A549 (cell line): Measurements from ENCODE around the gene GPANK1. TPM values are rescaled to one million over a fixed set of nuclear protein-coding genes. Genes with fewer than 3 reads are reported as not detected.

ENCODE experiments used
- ATAC-seq, 2 experiments: fragments of 200-7000 bp in 1 of 2; fragments of >200 bp in 1 of 2; cut with Nextera tagmentation in 1 of 2; cut with Tn5 transposase in 1 of 2; 3 replicates each; pipeline versions ENCODE4 v1.8.0 to v1.9.1; 2018 to 2020; ENCODE audit warnings: mild to moderate bottlenecking in 1 of 2, moderate library complexity in 1 of 2
- CTCF ChIA-PET: fragments of 300-600 bp; sonication (Branson Sonifier 250); formaldehyde crosslinking; extraction: SDS; loops from one replicate; lab custom pipeline; 2021; ENCODE audit warnings: antibody characterized with exemption, inconsistent platforms; lab: Yijun Ruan, JAX
- POLR2A ChIA-PET: fragments of 350-600 bp; formaldehyde crosslinking; extraction: SDS; loops from one replicate; lab custom pipeline; 2021; ENCODE audit warnings: antibody characterized with exemption, inconsistent platforms; lab: Yijun Ruan, JAX
- DNase-seq, 2 experiments: peaks; one replicate each; pipeline versions ENCODE4 v3.0.0 to v3.0.0-alpha.2; 2011 to 2016; ENCODE audit warnings: low read depth in 1 of 2, low spot score in 1 of 2
- FAIRE-seq: peaks from 2 replicates; lab custom pipeline; 2011; peaks lifted over from hg19 to GRCh38; lab: Jason Lieb, UNC
- H3K27ac ChIP-seq, 2 experiments: fragments of >200 bp; sonication (Bioruptor Twin); formaldehyde crosslinking; 3 replicates each; pipeline ENCODE4 v1.5.1; 2016 to 2017
- H3K4me1 ChIP-seq: fragments of >200 bp; sonication (Bioruptor Twin); formaldehyde crosslinking; 3 replicates; pipeline ENCODE4 v1.6.1; 2016
- H3K4me2 ChIP-seq: fragments of >200 bp; sonication (Bioruptor Twin); formaldehyde crosslinking; 3 replicates; pipeline ENCODE4 v1.6.1; 2016
- H3K4me3 ChIP-seq: fragments of >200 bp; sonication (Bioruptor Twin); formaldehyde crosslinking; 3 replicates; pipeline ENCODE4 v1.5.1; 2016
- H3K9me3 ChIP-seq: fragments of >200 bp; sonication (Bioruptor Twin); formaldehyde crosslinking; 3 replicates; pipeline ENCODE4 v1.6.1; 2016
- ATOH8 ChIP-seq: fragments of 250-450 bp; sonication (Bioruptor Pico); IDR thresholded peaks from 2 replicates; pipeline ENCODE4 v1.5.0; 2020; ENCODE audit warnings: low read depth, mild to moderate bottlenecking, moderate library complexity
- BCL3 ChIP-seq: fragments of >200 bp; sonication (Bioruptor Twin); formaldehyde crosslinking; IDR thresholded peaks from 3 replicates; pipeline ENCODE4 v1.6.1; 2016
- BHLHE40 ChIP-seq: IDR thresholded peaks from 2 replicates; pipeline ENCODE4 v1.6.1; 2012; ENCODE audit warnings: low read depth, low read length, inconsistent platforms
- CBX2 ChIP-seq: fragments of 200-600 bp; sonication (generic); IDR thresholded peaks from 2 replicates; pipeline ENCODE4 v1.6.1; 2016; ENCODE audit warnings: low read depth, mild to moderate bottlenecking, borderline replicate concordance
- CBX8 ChIP-seq: fragments of 200-600 bp; sonication (generic); IDR thresholded peaks from 2 replicates; pipeline ENCODE4 v1.6.1; 2016
- CEBPB ChIP-seq, 2 experiments: fragments of >200 bp in 1 of 2; sonication (Bioruptor Twin) in 1 of 2; formaldehyde crosslinking in 1 of 2; IDR thresholded peaks; 2 replicates each; pipeline ENCODE4 v1.6.1; 2012 to 2016
- CHD2 ChIP-seq: fragments of 150-350 bp; IDR thresholded peaks from 2 replicates; pipeline ENCODE4 v1.6.1; 2014; ENCODE audit warnings: low read length; ENCODE audit not compliant: partially characterized antibody
- CTCF ChIP-seq: fragments of >200 bp; sonication (Bioruptor Twin); formaldehyde crosslinking; IDR thresholded peaks from 3 replicates; pipeline ENCODE4 v1.5.1; 2016
- EP300 ChIP-seq, 2 experiments: fragments of >200 bp; sonication (Bioruptor Twin); formaldehyde crosslinking; IDR thresholded peaks; 2 replicates in 1 of 2; 3 replicates in 1 of 2; pipeline ENCODE4 v1.6.1; 2016 to 2017
- ESRRA ChIP-seq: fragments of 150-350 bp; IDR thresholded peaks from 2 replicates; pipeline ENCODE4 v1.6.1; 2014; ENCODE audit warnings: mild to moderate bottlenecking, low read length, borderline replicate concordance
- FOSL2 ChIP-seq, 2 experiments: fragments of 450-650 bp in 1 of 2; fragments of >200 bp in 1 of 2; sonication (Bioruptor Twin) in 1 of 2; formaldehyde crosslinking; IDR thresholded peaks; 2 replicates each; pipeline versions ENCODE4 v1.5.0 to v1.6.1; 2016 to 2020; ENCODE audit warnings: mild to moderate bottlenecking in 1 of 2, moderate library complexity in 1 of 2
- GATA3 ChIP-seq: IDR thresholded peaks from 2 replicates; pipeline ENCODE4 v1.6.1; 2012; ENCODE audit warnings: borderline replicate concordance
- HOXB13 ChIP-seq: fragments of 250-450 bp; sonication (Bioruptor Pico); IDR thresholded peaks from 2 replicates; pipeline ENCODE4 v1.5.0; 2020; ENCODE audit warnings: low read depth, mild to moderate bottlenecking, moderate library complexity
- JUN ChIP-seq, 2 experiments: fragments of >200 bp; sonication (Bioruptor Twin); formaldehyde crosslinking; IDR thresholded peaks; 2 replicates in 1 of 2; 3 replicates in 1 of 2; pipeline ENCODE4 v1.6.1; 2016 to 2017
- KDM5A ChIP-seq: fragments of 200-600 bp; sonication (generic); IDR thresholded peaks from 2 replicates; pipeline ENCODE4 v1.6.1; 2016; ENCODE audit warnings: antibody characterized with exemption, mild to moderate bottlenecking
- MAFK ChIP-seq: fragments of 450-650 bp; IDR thresholded peaks from 2 replicates; pipeline ENCODE4 v1.6.1; 2014; ENCODE audit not compliant: partially characterized antibody
- MAX ChIP-seq: IDR thresholded peaks from 2 replicates; pipeline ENCODE4 v1.6.1; 2012
- NFE2L2 ChIP-seq: fragments of 150-350 bp; conservative IDR thresholded peaks from 2 replicates; pipeline ENCODE4 v1.6.1; 2014; ENCODE audit warnings: low read length
- NR3C1 ChIP-seq: fragments of >200 bp; sonication (Bioruptor Twin); formaldehyde crosslinking; IDR thresholded peaks from 3 replicates; pipeline ENCODE4 v1.6.1; 2017
- PHF8 ChIP-seq: fragments of 200-600 bp; sonication (generic); IDR thresholded peaks from 2 replicates; pipeline ENCODE4 v1.6.1; 2016; ENCODE audit warnings: low read depth, mild to moderate bottlenecking, antibody characterized with exemption, moderate library complexity, borderline replicate concordance
- RARB ChIP-seq: fragments of 250-450 bp; sonication (Bioruptor Pico); IDR thresholded peaks from 2 replicates; pipeline ENCODE4 v1.8.0; 2021; ENCODE audit warnings: mild to moderate bottlenecking, moderate library complexity
- RFX5 ChIP-seq: fragments of 450-650 bp; IDR thresholded peaks from 2 replicates; pipeline ENCODE4 v1.7.1; 2014; ENCODE audit warnings: antibody characterized with exemption, mild to moderate bottlenecking, moderate library complexity
- SREBF2 ChIP-seq: fragments of 450-650 bp; IDR thresholded peaks from 2 replicates; pipeline ENCODE4 v1.6.1; 2014; ENCODE audit warnings: mild to moderate bottlenecking, moderate library complexity
- TFCP2L1 ChIP-seq: fragments of 250-450 bp; sonication (Bioruptor Pico); IDR thresholded peaks from 2 replicates; pipeline ENCODE4 v1.5.0; 2021; ENCODE audit warnings: mild to moderate bottlenecking
- ZNF302 ChIP-seq: fragments of 250-450 bp; sonication (Bioruptor Pico); IDR thresholded peaks from 2 replicates; pipeline ENCODE4 v1.9.0; 2021; ENCODE audit warnings: inconsistent platforms, mild to moderate bottlenecking, moderate library complexity
- WGBS: methylation state at CpG from one replicate; pipeline ENCODE4 v1.1.6; 2017; ENCODE audit errors: missing lambda C conversion rate; 5-methylcytosine and 5-hydroxymethylcytosine counted together
- polyA plus RNA-seq, 4 experiments: library from polyadenylated mRNA; depleted of rRNA in 3 of 4; stranded (reverse); fragments of >200 nt; fragmentation: RNase III in 1 of 4; extraction: RNeasy Plus Mini Kit Qiagen cat#74134 plus additional on column Dnase treatment in 1 of 4; gene quantifications; 2 replicates in 3 of 4; 3 replicates in 1 of 4; pipeline ENCODE4 v1.2.3, GENCODE V29; 2011 to 2017

Gene GPANK1
- polyA plus RNA-seq, 2 of the 4 experiments (the other 2 are of a cell fraction): 11.0 TPM

GRCh38 chr6:31690231-31691077, 25.7 kb upstream of the GPANK1 start:
- Histone ChIP-seq H3K4me1 (no peaks in the 10 kb centered on the region; the same call in 2 of the 3 replicates), H3K9me3 (no peaks in the 10 kb centered on the region), H3K4me3 (no peak overlapping the region), H3K4me2 (no peak overlapping the region), H3K27ac (no peak overlapping the region)
- POLR2A ChIA-PET: no interaction called here
- CTCF ChIA-PET: interaction anchor here (0.6 to 2.9 kb wide), 6 partner anchors 9 to 173 kb away, joined by 3 to 11 read pairs (median 4); partner anchors contain the start of genes LY6G5B, LY6G5C and NEU1
- ATAC-seq (peak in 1 of 2 experiments; percentile 29; a peak in 2 of 6 replicates), FAIRE-seq (no peak), DNase-seq (no peak)
- TF ChIP-seq ATOH8 (CRISPR knock-in tag) (no peak), FOSL2 (IDR thresholded peaks at IDR 0.05) (no peak), FOSL2 (CRISPR knock-in tag; IDR thresholded peaks at IDR 0.05) (no peak), CEBPB (IDR thresholded peaks at IDR 0.05) (no peak), CHD2 (no peak), BCL3 (no peak), BHLHE40 (no peak), MAFK (no peak), CBX2 (no peak), ZNF302 (CRISPR knock-in tag) (no peak), ESRRA (no peak), JUN (IDR thresholded peaks at IDR 0.05) (no peak), RFX5 (no peak), PHF8 (no peak), HOXB13 (CRISPR knock-in tag) (no peak), SREBF2 (no peak), GATA3 (no peak), NR3C1 (no peak), MAX (no peak), CBX8 (no peak)
- 59% methylated on average over 9 of the region's 10 CpGs for WGBS

- Histone ChIP-seq H3K4me2 (no peak overlapping the region), H3K9me3 (no peaks in the 10 kb centered on the region), H3K4me1 (no peaks in the 10 kb centered on the region; the same call in 2 of the 3 replicates), H3K27ac (no peak overlapping the region), H3K4me3 (no peak overlapping the region)
- 87% methylated on average over 9 of the region's 11 CpGs for WGBS
- POLR2A ChIA-PET: no interaction called here
- DNase-seq (no peak), FAIRE-seq (no peak), ATAC-seq (peak in 1 of 2 experiments; percentile 70; a peak in 3 of 6 replicates)
- CTCF ChIA-PET: interaction anchor here (0.6 to 2.5 kb wide), 6 partner anchors 8 to 140 kb away, joined by 3 to 9 read pairs (median 4); partner anchors contain the start of genes ABHD16A, LY6G5B and LY6G5C
- TF ChIP-seq CBX8 (no peak), CTCF (peak; percentile 18; the same call in 1 of the 3 replicates), RARB (no peak), EP300 (IDR thresholded peaks at IDR 0.05) (no peak), TFCP2L1 (CRISPR knock-in tag) (no peak), KDM5A (no peak), NFE2L2 (no peak)
These were observed 24.7 kb upstream of the GPANK1 start for GRCh38 chr6:31689249-31690110.
